ENCODE measurements around the gene F10.

The F10 gene

GRCh38 chr13:113138792-113139551 lies 16.4 kb downstream of the F10 start:
- no peak for DNase-seq (ENCODE audit: low read depth)

- DNase-seq (ENCODE audit: low read depth) = no peak
These were observed 17.0 kb downstream of the F10 start for GRCh38 chr13:113139577-113139976.

- DNase-seq (ENCODE audit: low read depth) = no peak
These were observed 18.3 kb downstream of the F10 start for GRCh38 chr13:113140677-113141600.

GRCh38 chr13:113141601-113141970 lies 19.0 kb downstream of the F10 start:
- DNase-seq (ENCODE audit: low read depth) = no peak

GRCh38 chr13:113142876-113143275 lies 20.3 kb downstream of the F10 start:
- DNase-seq (ENCODE audit: low read depth) = no peak

GRCh38 chr13:113143466-113144254 lies 21.1 kb downstream of the F10 start:
- DNase-seq (ENCODE audit: low read depth) = no peak

- DNase-seq (ENCODE audit: low read depth) = no peak
These were observed 21.6 kb downstream of the F10 start for GRCh38 chr13:113144255-113144629.

- no peak for DNase-seq (ENCODE audit: low read depth)
These were observed 22.9 kb downstream of the F10 start for GRCh38 chr13:113145496-113145895.

- DNase-seq (ENCODE audit: low read depth) = no peak
These were observed 23.5 kb downstream of the F10 start for GRCh38 chr13:113145911-113146598.

GRCh38 chr13:113146750-113147149 lies 24.2 kb downstream of the F10 start:
- DNase-seq (ENCODE audit: low read depth) = no peak

GRCh38 chr13:113147206-113147605 lies 24.6 kb downstream of the F10 start:
- DNase-seq (ENCODE audit: low read depth) = no peak

GRCh38 chr13:113148407-113148806 lies 25.8 kb downstream of the F10 start:
- DNase-seq (ENCODE audit: low read depth) = no peak

- DNase-seq (ENCODE audit: low read depth) = no peak
These were observed 26.4 kb downstream of the F10 start for GRCh38 chr13:113148940-113149503.

- no peak for DNase-seq (ENCODE audit: low read depth)
These were observed 27.3 kb downstream of the F10 start for GRCh38 chr13:113149711-113150549.

GRCh38 chr13:113150550-113151365 lies 28.2 kb downstream of the F10 start:
- DNase-seq (ENCODE audit: low read depth) = no peak

GRCh38 chr13:113151745-113152690 lies 29.4 kb downstream of the F10 start:
- DNase-seq (ENCODE audit: low read depth) = no peak

GRCh38 chr13:113152691-113152983 lies 30.0 kb downstream of the F10 start:
- no peak for DNase-seq (ENCODE audit: low read depth)

- DNase-seq (ENCODE audit: low read depth) = no peak
These were observed 30.6 kb downstream of the F10 start for GRCh38 chr13:113152984-113153809.

All from activated T-cell treated with anti-CD3 and anti-CD28 coated beads for 1 hour (primary cell).